Mucosa of descending colon (tissue), 3 donors: Measurements from ENCODE around the gene ADAMTS13. TPM values are rescaled to one million over a fixed set of nuclear protein-coding genes. Genes with fewer than 3 reads are reported as not detected.

Source experiments
- ATAC-seq: fragments of 200-7000 bp; cut with Tn5 transposase; one replicate; pipeline ENCODE4 v1.9.1; 2020; ENCODE audit warnings: mild to moderate bottlenecking, moderate library complexity
- DNase-seq, 3 donors: peaks; one replicate each; pipeline ENCODE4 v3.0.0-alpha.2; 2020
- H3K36me3 ChIP-seq: fragments of 200-600 bp; one replicate; pipeline ENCODE4 v1.8.0; 2021; ENCODE audit warnings: low read depth, mild to moderate bottlenecking
- H3K4me1 ChIP-seq: fragments of 200-600 bp; one replicate; pipeline ENCODE4 v1.8.0; 2021; ENCODE audit warnings: low read depth, mild to moderate bottlenecking
- H3K4me3 ChIP-seq: fragments of 200-600 bp; one replicate; pipeline ENCODE4 v1.8.0; 2021; ENCODE audit warnings: mild to moderate bottlenecking
- H3K9me3 ChIP-seq: fragments of 200-600 bp; one replicate; pipeline ENCODE4 v1.8.0; 2021; ENCODE audit warnings: mild to moderate bottlenecking
- intact Hi-C, 2 donors: fragments of 100-400 bp; cut with DNase I in 1 of 2; cut with micrococcal nuclease in 1 of 2; formaldehyde crosslinking; loops; one replicate each; pipeline versions ENCODE4 v1.11.0 to v1.11.1; 2022; cut with DNase I, micrococcal nuclease
- total RNA-seq, 3 donors: library from RNA; stranded (reverse); fragmentation: NEBNext Ultra II Directional in 2 of 3; extraction: Animal tissue kit (Norgen Biotek cat#: 25700) in 2 of 3; gene quantifications; one replicate each; pipeline versions ENCODE4 v1.2.1 to v1.2.4, GENCODE V29; 2021 to 2023
- TF ChIP-seq, protein P1 (sequence below): fragments of 200-600 bp; IDR thresholded peaks from one replicate; pipeline ENCODE4 v1.8.0; 2022; ENCODE audit warnings: antibody characterized with exemption, mild to moderate bottlenecking
- donor health status: DM: no; HTN: no; CAD: no; lungs with moderate emphysema.
- donor health status: DM: no; HTN: no; CAD: no.
- donor health status: DM: no; HTN: yes; CAD: no.

Gene ADAMTS13
- total RNA-seq, 3 donors from 2014 or later: 3.3 to 5.0 (median 3.6) TPM

DNA sequence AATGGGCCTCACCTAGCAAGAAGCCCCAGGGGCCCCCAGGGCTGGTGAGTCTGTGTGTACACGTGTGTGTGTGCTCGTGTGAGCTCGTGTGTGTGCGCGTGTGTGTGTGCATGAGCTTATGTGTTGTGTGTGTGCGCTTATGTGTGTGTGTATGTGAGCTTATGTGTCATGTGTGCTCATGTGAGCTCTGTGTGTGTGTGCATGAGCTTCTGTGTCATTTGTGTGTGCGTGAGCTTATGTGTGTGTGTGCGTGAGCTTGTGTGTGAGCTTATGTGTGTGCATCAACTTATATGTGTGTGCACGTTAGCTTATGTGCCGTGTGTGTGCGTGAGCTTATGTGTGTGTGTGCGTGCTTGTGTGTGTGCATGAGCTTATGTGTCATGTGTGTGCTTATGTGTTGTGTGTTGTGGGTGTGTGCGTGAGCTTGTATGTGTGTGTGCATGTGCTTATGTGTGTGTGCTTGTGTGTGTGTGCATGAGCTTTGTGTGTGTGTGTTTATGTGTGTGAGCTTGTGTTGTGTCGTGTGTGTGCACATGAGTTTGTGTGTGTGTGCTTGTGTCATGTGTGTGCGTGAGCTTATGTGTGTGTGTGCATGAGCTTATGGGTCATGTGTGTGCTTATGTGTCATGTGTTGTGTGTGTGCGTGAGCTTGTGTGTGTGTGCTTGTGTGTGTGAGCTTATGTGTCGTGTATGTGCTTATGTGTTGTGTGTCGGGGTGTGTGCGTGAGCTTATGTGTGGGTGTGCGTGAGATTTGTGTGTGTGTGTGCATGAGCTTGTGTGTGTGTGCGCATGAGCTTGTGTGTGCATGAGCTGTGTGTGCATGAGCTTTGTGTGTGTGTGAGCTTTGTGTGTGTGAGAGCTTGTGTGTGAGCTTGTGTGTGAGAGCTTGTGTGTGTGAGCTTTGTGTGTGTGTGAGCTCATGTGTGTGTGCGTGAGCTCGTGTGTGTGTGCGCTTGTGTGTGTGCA lies 73.4 kb downstream of the ADAMTS13 start:
- Histone ChIP-seq H3K9me3 (no peaks in the 10 kb centered on the region), H3K4me1 (peaks cover 9% of the 10 kb centered on the region), H3K36me3 (no peaks in the 10 kb centered on the region), H3K4me3 (no peak overlapping the region)
- TF ChIP-seq, protein P1, sequence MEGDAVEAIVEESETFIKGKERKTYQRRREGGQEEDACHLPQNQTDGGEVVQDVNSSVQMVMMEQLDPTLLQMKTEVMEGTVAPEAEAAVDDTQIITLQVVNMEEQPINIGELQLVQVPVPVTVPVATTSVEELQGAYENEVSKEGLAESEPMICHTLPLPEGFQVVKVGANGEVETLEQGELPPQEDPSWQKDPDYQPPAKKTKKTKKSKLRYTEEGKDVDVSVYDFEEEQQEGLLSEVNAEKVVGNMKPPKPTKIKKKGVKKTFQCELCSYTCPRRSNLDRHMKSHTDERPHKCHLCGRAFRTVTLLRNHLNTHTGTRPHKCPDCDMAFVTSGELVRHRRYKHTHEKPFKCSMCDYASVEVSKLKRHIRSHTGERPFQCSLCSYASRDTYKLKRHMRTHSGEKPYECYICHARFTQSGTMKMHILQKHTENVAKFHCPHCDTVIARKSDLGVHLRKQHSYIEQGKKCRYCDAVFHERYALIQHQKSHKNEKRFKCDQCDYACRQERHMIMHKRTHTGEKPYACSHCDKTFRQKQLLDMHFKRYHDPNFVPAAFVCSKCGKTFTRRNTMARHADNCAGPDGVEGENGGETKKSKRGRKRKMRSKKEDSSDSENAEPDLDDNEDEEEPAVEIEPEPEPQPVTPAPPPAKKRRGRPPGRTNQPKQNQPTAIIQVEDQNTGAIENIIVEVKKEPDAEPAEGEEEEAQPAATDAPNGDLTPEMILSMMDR: no peak
- ATAC-seq (no peak), DNase-seq (peak in 1 of 3 donors; percentile 2)
- intact Hi-C loops: no loop called here

DNA sequence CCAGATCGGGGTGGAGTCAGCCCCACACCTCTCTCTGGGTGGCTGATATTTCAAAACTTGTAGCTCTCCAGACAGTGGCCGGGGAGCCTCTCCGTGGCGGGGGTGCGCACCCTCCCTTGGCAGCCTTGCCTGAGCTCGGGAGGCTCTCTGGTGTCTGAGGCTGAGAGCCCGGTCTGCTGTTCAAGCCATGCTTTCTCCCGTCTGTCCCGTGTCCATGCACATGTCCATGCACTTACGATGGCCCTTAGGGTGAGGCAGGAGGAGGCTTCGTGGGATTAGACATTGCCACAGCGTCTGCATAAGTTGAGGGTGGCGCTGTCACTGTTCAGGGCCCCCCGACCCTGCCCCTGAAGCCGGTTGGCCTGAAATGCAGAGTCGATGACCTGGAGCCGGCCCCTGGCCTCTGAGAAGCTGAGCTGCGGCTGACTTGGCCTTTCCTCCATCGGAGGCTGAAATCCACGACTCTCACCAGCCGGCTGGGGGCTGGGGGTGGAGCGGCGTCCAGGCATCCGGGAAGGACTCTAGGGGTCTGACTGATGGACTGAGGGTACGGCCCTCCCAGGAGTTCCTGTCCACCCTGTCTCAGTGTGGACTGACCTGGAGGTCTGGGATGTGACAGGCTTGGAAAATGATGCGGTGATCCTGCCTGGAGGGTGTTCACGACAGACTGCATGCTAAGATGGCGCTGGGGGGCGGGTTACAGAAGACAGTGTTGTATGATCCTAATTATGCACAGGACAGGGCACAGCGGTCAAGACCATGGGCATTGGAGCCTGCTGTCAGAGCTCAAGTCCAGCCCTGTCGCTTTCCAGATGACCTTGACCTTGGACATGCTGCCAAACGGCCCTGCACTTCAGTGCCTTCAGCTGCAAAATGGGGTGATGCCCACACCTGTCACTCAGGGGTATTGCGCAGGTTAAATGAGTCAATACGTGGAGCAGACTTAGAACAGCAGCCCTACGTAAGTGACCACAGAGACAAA lies 75.0 kb downstream of the ADAMTS13 start:
- peaks cover 9% of the 10 kb centered on the region for H3K4me1 ChIP-seq
- H3K9me3 ChIP-seq: peaks cover 8% of the 10 kb centered on the region
- intact Hi-C loops: no loop called here
- TF ChIP-seq, protein P1: no peak
- H3K4me3 ChIP-seq: no peak overlapping the region
- H3K36me3 ChIP-seq: no peaks in the 10 kb centered on the region
- DNase-seq: peak in 1 of 3 donors; percentile 44
- no peak for ATAC-seq

DNA sequence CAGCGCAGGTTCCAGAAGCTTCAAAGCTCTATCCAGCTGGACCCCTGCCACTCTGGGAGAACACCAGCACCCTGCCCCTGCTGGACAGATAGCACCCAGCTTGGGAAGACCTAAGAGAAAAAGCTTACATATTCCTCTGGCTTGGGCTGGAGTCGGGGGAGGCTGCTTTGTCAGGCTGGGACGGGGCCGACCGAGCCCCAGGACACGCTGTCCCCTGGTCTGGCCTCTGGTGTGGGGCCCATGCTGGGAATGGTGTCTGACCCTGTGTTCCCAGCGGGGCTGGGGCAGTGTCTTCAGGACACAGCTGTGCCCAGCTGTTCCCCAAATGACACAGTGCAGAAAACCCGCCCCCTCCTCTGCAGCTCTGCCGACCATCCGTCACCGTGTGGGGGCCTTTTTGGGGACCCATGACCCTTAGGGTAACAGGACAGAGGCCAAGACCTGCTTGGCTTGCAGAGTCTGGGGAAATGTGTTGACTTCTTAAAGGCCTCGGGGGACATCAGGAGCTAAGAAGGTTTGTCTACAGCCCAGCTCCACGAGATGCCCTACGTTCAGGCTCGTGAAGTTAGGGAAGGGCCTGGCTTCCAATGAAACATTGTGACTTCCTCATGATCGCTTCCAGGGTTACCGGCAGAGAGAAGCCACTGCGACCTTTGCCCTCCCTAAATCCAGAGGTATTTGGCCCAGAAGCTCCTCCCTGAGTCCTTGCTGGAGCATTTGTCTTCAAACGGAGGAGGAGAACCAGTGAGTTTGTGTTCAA lies 77.1 kb downstream of the ADAMTS13 start:
- peak; percentile 23 for ATAC-seq
- peak in 1 of 3 donors; percentile 36 for DNase-seq
- Histone ChIP-seq H3K36me3 (no peaks in the 10 kb centered on the region), H3K4me1 (peaks cover 9% of the 10 kb centered on the region), H3K4me3 (no peak overlapping the region), H3K9me3 (peaks cover 15% of the 10 kb centered on the region)
- TF ChIP-seq, protein P1: no peak
- intact Hi-C loops: no loop called here

DNA sequence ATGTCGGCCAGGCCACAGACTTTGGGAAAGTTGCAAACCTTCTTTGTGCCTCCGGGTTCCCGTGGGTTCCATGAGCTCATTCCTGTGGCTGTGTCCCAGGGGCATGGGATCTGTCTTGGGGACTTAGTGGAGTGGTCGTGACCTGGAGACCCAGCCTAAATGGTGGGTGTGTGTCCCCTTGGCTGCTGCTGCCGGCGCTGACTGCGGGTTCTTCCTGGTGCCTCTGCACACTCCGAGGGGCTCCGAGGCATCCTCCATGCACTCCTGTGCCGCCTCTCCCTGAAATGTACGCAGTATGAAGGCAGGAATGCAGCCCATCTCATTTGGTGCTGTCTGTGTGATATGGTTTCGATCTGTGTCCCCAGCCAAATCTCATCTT lies 77.7 kb downstream of the ADAMTS13 start:
- Histone ChIP-seq H3K9me3 (peaks cover 15% of the 10 kb centered on the region), H3K36me3 (no peaks in the 10 kb centered on the region), H3K4me1 (peaks cover 9% of the 10 kb centered on the region), H3K4me3 (no peak overlapping the region)
- intact Hi-C loops: no loop called here
- TF ChIP-seq, protein P1: no peak
- ATAC-seq (no peak), DNase-seq (peak in 1 of 3 donors; percentile 23)

DNA sequence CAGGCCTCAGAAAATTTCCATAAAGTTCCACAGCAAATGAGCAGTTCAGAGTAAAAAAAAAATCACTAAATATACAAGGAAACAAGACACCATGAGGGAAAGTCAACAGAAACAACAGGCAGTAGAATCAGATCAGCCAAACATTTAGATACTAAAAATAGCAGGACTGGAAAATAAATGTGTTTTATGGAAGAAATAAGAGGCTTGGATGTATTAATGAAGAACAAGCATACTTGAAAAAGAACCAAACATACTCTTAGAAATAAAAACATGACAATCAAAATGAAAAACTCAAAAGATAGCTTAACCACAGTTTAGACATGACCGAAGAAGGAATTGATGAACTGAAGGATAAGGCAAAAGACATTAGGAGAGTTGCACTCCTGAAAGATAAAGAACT lies 79.9 kb downstream of the ADAMTS13 start:
- intact Hi-C loops: no loop called here
- no peak for ATAC-seq
- no peak for DNase-seq
- Histone ChIP-seq H3K4me3 (no peak overlapping the region), H3K36me3 (no peaks in the 10 kb centered on the region), H3K4me1 (peaks cover 9% of the 10 kb centered on the region), H3K9me3 (peaks cover 15% of the 10 kb centered on the region)
- TF ChIP-seq, protein P1: no peak
